ENCODE results near the gene AQP11.
A peak's percentile ranks its signal among the peaks of the same experiment; 100 is the strongest.
"Not testable (repeated sequence)": the region's sequence is repeated elsewhere in the genome, so short reads cannot be mapped to it uniquely, and the experiment has no call there.

AQP11 gene

GRCh38 chr11:77589521-77590193 lies at the start of gene AQP11:
AQP11 (plus strand) TSS chr11:77589953; CDS start chr11:77589993, 40 bp downstream.
- DNase-seq (ENCODE audit: low read depth), result peak; percentile 93
- Histone ChIP-seq H3K9ac (ENCODE audit: low read length) (peak within 1 kb of the TSS; percentile 89), H3K9me3 (ENCODE audit: control insufficient read depth, low read length) (no peaks in the 10 kb centered on the region), H3K4me3 (ENCODE audit: low read length) (peak within 1 kb of the TSS; percentile 86), H3K36me3 (ENCODE audit: control insufficient read depth, insufficient read depth, low read length, severe bottlenecking) (no peaks in the 10 kb centered on the region), H3K27me3 (replicated peaks; ENCODE audit: control insufficient read depth, insufficient read depth, low read length) (no peaks in the 10 kb centered on the region), H3K4me1 (ENCODE audit: control insufficient read depth, insufficient read depth, low read length) (peaks cover 29% of the 10 kb centered on the region)

- Histone ChIP-seq H3K27me3 (replicated peaks; ENCODE audit: control insufficient read depth, insufficient read depth, low read length) (no peaks in the 10 kb centered on the region), H3K4me1 (ENCODE audit: control insufficient read depth, insufficient read depth, low read length) (peaks cover 11% of the 10 kb centered on the region), H3K9me3 (ENCODE audit: control insufficient read depth, low read length) (no peaks in the 10 kb centered on the region), H3K4me3 (ENCODE audit: low read length) (no peak overlapping the region), H3K9ac (ENCODE audit: low read length) (no peak overlapping the region), H3K36me3 (ENCODE audit: control insufficient read depth, insufficient read depth, low read length, severe bottlenecking) (no peaks in the 10 kb centered on the region)
- peak; percentile 48 for DNase-seq (ENCODE audit: low read depth)
Observed at GRCh38 chr11:77542296-77542695, 47.5 kb upstream of the AQP11 start.

- Histone ChIP-seq H3K4me3 (ENCODE audit: low read length) (no peak overlapping the region), H3K9me3 (ENCODE audit: control insufficient read depth, low read length) (peaks cover 4% of the 10 kb centered on the region), H3K27me3 (replicated peaks; ENCODE audit: control insufficient read depth, insufficient read depth, low read length) (no peaks in the 10 kb centered on the region), H3K9ac (ENCODE audit: low read length) (no peak overlapping the region), H3K4me1 (ENCODE audit: control insufficient read depth, insufficient read depth, low read length) (peaks cover 6% of the 10 kb centered on the region), H3K36me3 (ENCODE audit: control insufficient read depth, insufficient read depth, low read length, severe bottlenecking) (no peaks in the 10 kb centered on the region)
- DNase-seq (ENCODE audit: low read depth), result no peak
Observed at GRCh38 chr11:77547047-77547836, 42.5 kb upstream of the AQP11 start.

- H3K27me3 ChIP-seq (replicated peaks; ENCODE audit: control insufficient read depth, insufficient read depth, low read length), result no peaks in the 10 kb centered on the region
- H3K9ac ChIP-seq (ENCODE audit: low read length), result peak overlapping the region; percentile 26
- H3K4me3 ChIP-seq (ENCODE audit: low read length), result no peak overlapping the region
- peaks cover 4% of the 10 kb centered on the region for H3K9me3 ChIP-seq (ENCODE audit: control insufficient read depth, low read length)
- peak; percentile 89 for DNase-seq (ENCODE audit: low read depth)
- no peaks in the 10 kb centered on the region for H3K36me3 ChIP-seq (ENCODE audit: control insufficient read depth, insufficient read depth, low read length, severe bottlenecking)
- no peaks in the 10 kb centered on the region for H3K4me1 ChIP-seq (ENCODE audit: control insufficient read depth, insufficient read depth, low read length)
Observed at GRCh38 chr11:77547863-77548551, 41.7 kb upstream of the AQP11 start.

GRCh38 chr11:77548552-77549445 lies 41.0 kb upstream of the AQP11 start:
- Histone ChIP-seq H3K27me3 (replicated peaks; ENCODE audit: control insufficient read depth, insufficient read depth, low read length) (no peaks in the 10 kb centered on the region), H3K4me3 (ENCODE audit: low read length) (no peak overlapping the region), H3K4me1 (ENCODE audit: control insufficient read depth, insufficient read depth, low read length) (no peaks in the 10 kb centered on the region), H3K36me3 (ENCODE audit: control insufficient read depth, insufficient read depth, low read length, severe bottlenecking) (no peaks in the 10 kb centered on the region), H3K9ac (ENCODE audit: low read length) (peak overlapping the region; percentile 26), H3K9me3 (ENCODE audit: control insufficient read depth, low read length) (peaks cover 4% of the 10 kb centered on the region)
- no peak for DNase-seq (ENCODE audit: low read depth)

- not testable (repeated sequence) for DNase-seq (ENCODE audit: low read depth); H3K4me1 ChIP-seq (ENCODE audit: control insufficient read depth, insufficient read depth, low read length); H3K4me3 ChIP-seq (ENCODE audit: low read length); H3K27me3 ChIP-seq (replicated peaks; ENCODE audit: control insufficient read depth, insufficient read depth, low read length); H3K9ac ChIP-seq (ENCODE audit: low read length); H3K9me3 ChIP-seq (ENCODE audit: control insufficient read depth, low read length); H3K36me3 ChIP-seq (ENCODE audit: control insufficient read depth, insufficient read depth, low read length, severe bottlenecking)
Observed at GRCh38 chr11:77551426-77551825, 38.3 kb upstream of the AQP11 start.

GRCh38 chr11:77557553-77557952 lies 32.2 kb upstream of the AQP11 start:
- Histone ChIP-seq H3K9me3 (ENCODE audit: control insufficient read depth, low read length) (peaks cover 2% of the 10 kb centered on the region), H3K9ac (ENCODE audit: low read length) (no peak overlapping the region), H3K4me1 (ENCODE audit: control insufficient read depth, insufficient read depth, low read length) (peaks cover 15% of the 10 kb centered on the region), H3K36me3 (ENCODE audit: control insufficient read depth, insufficient read depth, low read length, severe bottlenecking) (no peaks in the 10 kb centered on the region), H3K27me3 (replicated peaks; ENCODE audit: control insufficient read depth, insufficient read depth, low read length) (no peaks in the 10 kb centered on the region), H3K4me3 (ENCODE audit: low read length) (no peak overlapping the region)
- peak; percentile 17 for DNase-seq (ENCODE audit: low read depth)

GRCh38 chr11:77558380-77558779 lies 31.4 kb upstream of the AQP11 start:
- Histone ChIP-seq H3K27me3 (replicated peaks; ENCODE audit: control insufficient read depth, insufficient read depth, low read length) (no peaks in the 10 kb centered on the region), H3K4me1 (ENCODE audit: control insufficient read depth, insufficient read depth, low read length) (peaks cover 15% of the 10 kb centered on the region), H3K4me3 (ENCODE audit: low read length) (no peak overlapping the region), H3K9me3 (ENCODE audit: control insufficient read depth, low read length) (peaks cover 10% of the 10 kb centered on the region), H3K36me3 (ENCODE audit: control insufficient read depth, insufficient read depth, low read length, severe bottlenecking) (no peaks in the 10 kb centered on the region), H3K9ac (ENCODE audit: low read length) (no peak overlapping the region)
- no peak for DNase-seq (ENCODE audit: low read depth)

GRCh38 chr11:77559686-77560401 lies 29.9 kb upstream of the AQP11 start:
- peak; percentile 52 for DNase-seq (ENCODE audit: low read depth)
- Histone ChIP-seq H3K4me1 (ENCODE audit: control insufficient read depth, insufficient read depth, low read length) (peaks cover 15% of the 10 kb centered on the region), H3K9me3 (ENCODE audit: control insufficient read depth, low read length) (peaks cover 14% of the 10 kb centered on the region), H3K4me3 (ENCODE audit: low read length) (no peak overlapping the region), H3K9ac (ENCODE audit: low read length) (no peak overlapping the region), H3K27me3 (replicated peaks; ENCODE audit: control insufficient read depth, insufficient read depth, low read length) (no peaks in the 10 kb centered on the region), H3K36me3 (ENCODE audit: control insufficient read depth, insufficient read depth, low read length, severe bottlenecking) (no peaks in the 10 kb centered on the region)

GRCh38 chr11:77560605-77561004 lies 29.1 kb upstream of the AQP11 start:
- Histone ChIP-seq H3K36me3 (ENCODE audit: control insufficient read depth, insufficient read depth, low read length, severe bottlenecking) (no peaks in the 10 kb centered on the region), H3K9me3 (ENCODE audit: control insufficient read depth, low read length) (peaks cover 14% of the 10 kb centered on the region), H3K4me1 (ENCODE audit: control insufficient read depth, insufficient read depth, low read length) (peaks cover 15% of the 10 kb centered on the region), H3K27me3 (replicated peaks; ENCODE audit: control insufficient read depth, insufficient read depth, low read length) (no peaks in the 10 kb centered on the region), H3K9ac (ENCODE audit: low read length) (no peak overlapping the region), H3K4me3 (ENCODE audit: low read length) (no peak overlapping the region)
- DNase-seq (ENCODE audit: low read depth), result peak; percentile 11
